ENCODE data around the gene DENND5B.
"Not testable (repeated sequence)": the region's sequence is repeated elsewhere in the genome, so short reads cannot be mapped to it uniquely, and the experiment has no call there.

DENND5B gene

DNA sequence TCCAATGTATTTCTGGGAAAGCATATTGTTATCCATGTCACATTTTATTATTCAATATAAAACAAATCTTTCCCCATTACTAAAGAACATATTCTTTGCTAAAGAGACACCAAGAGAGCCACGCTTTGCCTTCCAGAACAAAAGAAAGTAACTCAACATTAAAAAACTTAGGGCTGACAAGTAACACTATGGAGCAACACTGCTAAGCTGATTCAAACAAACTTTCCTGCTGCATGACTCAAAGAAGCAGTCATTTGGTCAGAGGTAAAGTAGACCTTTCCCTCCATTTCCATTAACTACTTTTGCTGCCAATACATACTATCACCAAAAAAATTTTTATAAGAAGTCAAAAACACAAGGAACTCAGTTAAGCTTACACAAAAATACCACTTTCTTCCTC, 83.0 kb downstream of the DENND5B start:
- TF ChIP-seq, protein P1, sequence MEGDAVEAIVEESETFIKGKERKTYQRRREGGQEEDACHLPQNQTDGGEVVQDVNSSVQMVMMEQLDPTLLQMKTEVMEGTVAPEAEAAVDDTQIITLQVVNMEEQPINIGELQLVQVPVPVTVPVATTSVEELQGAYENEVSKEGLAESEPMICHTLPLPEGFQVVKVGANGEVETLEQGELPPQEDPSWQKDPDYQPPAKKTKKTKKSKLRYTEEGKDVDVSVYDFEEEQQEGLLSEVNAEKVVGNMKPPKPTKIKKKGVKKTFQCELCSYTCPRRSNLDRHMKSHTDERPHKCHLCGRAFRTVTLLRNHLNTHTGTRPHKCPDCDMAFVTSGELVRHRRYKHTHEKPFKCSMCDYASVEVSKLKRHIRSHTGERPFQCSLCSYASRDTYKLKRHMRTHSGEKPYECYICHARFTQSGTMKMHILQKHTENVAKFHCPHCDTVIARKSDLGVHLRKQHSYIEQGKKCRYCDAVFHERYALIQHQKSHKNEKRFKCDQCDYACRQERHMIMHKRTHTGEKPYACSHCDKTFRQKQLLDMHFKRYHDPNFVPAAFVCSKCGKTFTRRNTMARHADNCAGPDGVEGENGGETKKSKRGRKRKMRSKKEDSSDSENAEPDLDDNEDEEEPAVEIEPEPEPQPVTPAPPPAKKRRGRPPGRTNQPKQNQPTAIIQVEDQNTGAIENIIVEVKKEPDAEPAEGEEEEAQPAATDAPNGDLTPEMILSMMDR (IDR thresholded peaks at IDR 0.05; ENCODE audit: insufficient read depth, low read length) = no peak
- TF ChIP-seq SPI1 (IDR thresholded peaks at IDR 0.05; ENCODE audit: borderline replicate concordance, low read depth) (no peak), GABPA (IDR thresholded peaks at IDR 0.05; ENCODE audit: low read depth) (no peak), POLR2AphosphoS5 (IDR thresholded peaks at IDR 0.05; ENCODE audit: low read depth) (no peak)
- TF ChIP-seq, protein P2, sequence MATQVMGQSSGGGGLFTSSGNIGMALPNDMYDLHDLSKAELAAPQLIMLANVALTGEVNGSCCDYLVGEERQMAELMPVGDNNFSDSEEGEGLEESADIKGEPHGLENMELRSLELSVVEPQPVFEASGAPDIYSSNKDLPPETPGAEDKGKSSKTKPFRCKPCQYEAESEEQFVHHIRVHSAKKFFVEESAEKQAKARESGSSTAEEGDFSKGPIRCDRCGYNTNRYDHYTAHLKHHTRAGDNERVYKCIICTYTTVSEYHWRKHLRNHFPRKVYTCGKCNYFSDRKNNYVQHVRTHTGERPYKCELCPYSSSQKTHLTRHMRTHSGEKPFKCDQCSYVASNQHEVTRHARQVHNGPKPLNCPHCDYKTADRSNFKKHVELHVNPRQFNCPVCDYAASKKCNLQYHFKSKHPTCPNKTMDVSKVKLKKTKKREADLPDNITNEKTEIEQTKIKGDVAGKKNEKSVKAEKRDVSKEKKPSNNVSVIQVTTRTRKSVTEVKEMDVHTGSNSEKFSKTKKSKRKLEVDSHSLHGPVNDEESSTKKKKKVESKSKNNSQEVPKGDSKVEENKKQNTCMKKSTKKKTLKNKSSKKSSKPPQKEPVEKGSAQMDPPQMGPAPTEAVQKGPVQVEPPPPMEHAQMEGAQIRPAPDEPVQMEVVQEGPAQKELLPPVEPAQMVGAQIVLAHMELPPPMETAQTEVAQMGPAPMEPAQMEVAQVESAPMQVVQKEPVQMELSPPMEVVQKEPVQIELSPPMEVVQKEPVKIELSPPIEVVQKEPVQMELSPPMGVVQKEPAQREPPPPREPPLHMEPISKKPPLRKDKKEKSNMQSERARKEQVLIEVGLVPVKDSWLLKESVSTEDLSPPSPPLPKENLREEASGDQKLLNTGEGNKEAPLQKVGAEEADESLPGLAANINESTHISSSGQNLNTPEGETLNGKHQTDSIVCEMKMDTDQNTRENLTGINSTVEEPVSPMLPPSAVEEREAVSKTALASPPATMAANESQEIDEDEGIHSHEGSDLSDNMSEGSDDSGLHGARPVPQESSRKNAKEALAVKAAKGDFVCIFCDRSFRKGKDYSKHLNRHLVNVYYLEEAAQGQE (IDR thresholded peaks at IDR 0.05; ENCODE audit: insufficient replicate concordance, low read depth) = no peak
- no peak overlapping the region for H3K27ac ChIP-seq (replicated peaks)
- no peaks in the 10 kb centered on the region for H3K27me3 ChIP-seq (ENCODE audit: insufficient read depth, poor library complexity, severe bottlenecking)
- no peak for DNase-seq (ENCODE audit: low read depth in 1 of 2, low spot score in 1 of 2)
- H3K4me3 ChIP-seq (replicated peaks; ENCODE audit: insufficient read depth, low read length) = no peak overlapping the region

DNA sequence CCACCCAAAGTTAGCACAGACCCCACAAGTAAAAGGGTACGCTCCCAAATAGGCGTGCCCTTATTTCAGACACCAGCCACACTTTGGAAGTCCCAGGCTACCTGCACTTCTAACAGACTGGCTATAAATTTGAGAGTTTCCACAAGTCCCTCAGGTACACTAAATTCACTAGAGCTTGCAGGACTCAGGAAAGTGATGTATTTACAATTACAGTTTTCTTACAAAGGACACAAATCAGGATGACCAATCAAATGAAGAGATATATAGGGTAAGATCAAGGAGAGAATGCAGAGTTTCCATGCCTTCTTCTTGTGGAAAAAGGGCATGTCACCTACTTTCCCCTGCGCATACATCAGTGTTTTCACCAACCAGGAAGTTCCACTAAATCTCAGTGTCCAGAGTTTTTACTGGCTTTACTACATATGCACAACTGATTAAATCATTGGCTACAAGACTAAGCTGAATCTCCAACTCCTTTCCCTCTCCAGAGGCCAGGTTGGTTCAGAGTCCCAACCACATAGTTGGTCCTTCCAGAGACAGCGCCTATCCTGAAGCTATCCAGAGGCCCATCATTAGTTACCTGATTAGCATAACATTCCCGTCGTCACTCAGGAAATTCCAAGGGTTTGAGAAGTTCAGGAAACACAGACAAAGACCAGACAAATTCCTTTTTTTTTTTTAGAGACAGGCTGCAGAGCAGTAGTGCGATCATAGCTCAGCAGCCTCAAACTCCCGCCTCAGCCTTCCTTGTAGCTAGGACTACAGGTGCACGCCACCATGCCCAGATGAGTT, 84.2 kb downstream of the DENND5B start:
- no peak for DNase-seq (ENCODE audit: low read depth in 1 of 2, low spot score in 1 of 2)
- no peaks in the 10 kb centered on the region for H3K27me3 ChIP-seq (ENCODE audit: insufficient read depth, poor library complexity, severe bottlenecking)

DNA sequence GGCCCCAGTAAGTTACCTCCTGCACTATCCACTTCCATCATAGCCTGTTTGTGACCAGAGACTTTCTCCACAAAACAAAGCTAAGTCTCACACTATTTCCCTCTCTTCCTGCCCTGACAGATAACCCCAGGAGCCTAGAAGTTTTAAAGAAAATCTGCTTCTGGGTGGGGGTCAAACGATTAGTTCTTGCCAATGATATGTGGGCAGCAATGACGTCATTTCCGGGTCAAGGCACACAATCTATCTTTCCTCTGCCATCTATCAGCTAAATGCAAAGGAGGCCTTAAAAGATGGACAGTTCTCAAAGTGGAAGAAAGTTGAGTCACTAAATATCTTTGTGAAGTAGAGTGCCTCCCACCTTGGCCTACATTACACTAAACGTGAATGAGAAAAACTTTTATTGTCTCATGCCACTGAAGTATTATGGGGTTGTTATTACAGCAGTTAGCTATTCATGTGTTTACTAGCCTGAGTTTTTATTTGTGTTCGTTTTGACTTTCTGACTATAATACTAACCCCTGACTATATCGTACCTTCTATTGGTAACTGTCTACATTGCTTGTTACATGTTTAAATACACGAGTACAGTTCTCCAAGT, 86.2 kb downstream of the DENND5B start:
- TF ChIP-seq GABPA (IDR thresholded peaks at IDR 0.05; ENCODE audit: low read depth) = no peak
- no peak for TF ChIP-seq SPI1 (IDR thresholded peaks at IDR 0.05; ENCODE audit: borderline replicate concordance, low read depth)
- TF ChIP-seq, protein P1 (IDR thresholded peaks at IDR 0.05; ENCODE audit: insufficient read depth, low read length) = no peak
- TF ChIP-seq, protein P2 (IDR thresholded peaks at IDR 0.05; ENCODE audit: insufficient replicate concordance, low read depth) = no peak
- no peak for TF ChIP-seq POLR2AphosphoS5 (IDR thresholded peaks at IDR 0.05; ENCODE audit: low read depth)
- no peak overlapping the region for H3K4me3 ChIP-seq (replicated peaks; ENCODE audit: insufficient read depth, low read length)
- H3K27ac ChIP-seq (replicated peaks) = no peak overlapping the region
- H3K27me3 ChIP-seq (ENCODE audit: insufficient read depth, poor library complexity, severe bottlenecking) = no peaks in the 10 kb centered on the region
- DNase-seq (ENCODE audit: low read depth in 1 of 2, low spot score in 1 of 2) = no peak

More for the DNA sequence above, 84.2 kb downstream of the DENND5B start:
- Histone ChIP-seq H3K4me3 (replicated peaks; ENCODE audit: insufficient read depth, low read length) (no peak overlapping the region), H3K27ac (replicated peaks) (no peak overlapping the region)
- TF ChIP-seq GABPA (IDR thresholded peaks at IDR 0.05; ENCODE audit: low read depth) (no peak), POLR2AphosphoS5 (IDR thresholded peaks at IDR 0.05; ENCODE audit: low read depth) (no peak), SPI1 (IDR thresholded peaks at IDR 0.05; ENCODE audit: borderline replicate concordance, low read depth) (no peak)
- TF ChIP-seq, protein P1 (IDR thresholded peaks at IDR 0.05; ENCODE audit: insufficient read depth, low read length) = no peak
- TF ChIP-seq, protein P2 (IDR thresholded peaks at IDR 0.05; ENCODE audit: insufficient replicate concordance, low read depth) = no peak

DNA sequence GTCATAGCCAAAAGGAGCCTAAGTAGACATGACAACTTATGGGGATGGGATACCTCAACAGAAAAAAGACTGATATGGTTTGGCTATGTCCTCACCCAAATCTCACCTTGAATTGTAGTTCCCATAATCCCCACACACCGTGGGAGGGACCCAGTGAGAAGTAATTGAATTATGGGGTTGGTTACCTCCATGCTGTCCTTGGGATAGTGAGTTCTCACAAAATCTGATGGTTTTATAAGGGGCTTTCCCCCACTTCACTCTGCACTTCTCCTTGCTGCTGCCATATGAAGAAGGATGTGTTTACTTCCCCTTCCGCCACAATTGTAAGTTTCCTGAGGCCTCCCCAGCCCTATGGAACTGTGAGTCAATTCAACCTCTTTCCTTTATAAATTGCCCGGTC, 89.9 kb downstream of the DENND5B start:
- not testable (repeated sequence) for H3K27me3 ChIP-seq (ENCODE audit: insufficient read depth, poor library complexity, severe bottlenecking); H3K4me3 ChIP-seq (replicated peaks; ENCODE audit: insufficient read depth, low read length); H3K27ac ChIP-seq (replicated peaks); DNase-seq (ENCODE audit: low read depth in 1 of 2, low spot score in 1 of 2)
